Endothelial cell of umbilical vein (primary cell): Measurements from ENCODE around the gene SPECC1L. TPM values are rescaled to one million over a fixed set of nuclear protein-coding genes. Genes with fewer than 3 reads are reported as not detected.

ENCODE experiments used
- BruUV-seq: library from RNA; stranded (reverse); fragments of 400-500 nt; replicated peaks from 2 replicates; lab custom pipeline; 2021; lab: Mats Ljungman, UMichigan
- CTCF ChIA-PET: fragments of 300-600, 350-600 bp; sonication (Branson Sonifier 250); formaldehyde crosslinking; loops from one replicate; lab custom pipeline; 2021; ENCODE audit warnings: antibody characterized with exemption, inconsistent platforms; lab: Charles Lee
- POLR2A ChIA-PET: fragments of 300-600, 350-600 bp; sonication (Branson Sonifier 250); formaldehyde crosslinking; loops from one replicate; lab custom pipeline; 2021; ENCODE audit warnings: antibody characterized with exemption, inconsistent platforms; lab: Charles Lee
- DNase-seq: peaks from one replicate; pipeline ENCODE4 v3.0.0-alpha.2; 2011; ENCODE audit warnings: low read depth, low spot score
- FAIRE-seq: peaks from 2 replicates; lab custom pipeline; 2011; peaks lifted over from hg19 to GRCh38; lab: Jason Lieb, UNC
- H2AFZ ChIP-seq: 2 replicates; pipeline ENCODE4 v1.6.0; 2012; ENCODE audit warnings: low read depth, low read length, control low read depth, inconsistent platforms
- H3K27ac ChIP-seq: 2 replicates; pipeline ENCODE4 v1.5.1; 2011; ENCODE audit warnings: low read depth, mild to moderate bottlenecking, control low read depth, low read length, moderate library complexity; ENCODE audit not compliant: insufficient read depth
- H3K27me3 ChIP-seq, 2 experiments: 2 replicates each; pipeline versions ENCODE4 v1.6.0 to v1.6.1; 2011; ENCODE audit warnings: low read length in 2 of 2, mixed read lengths in 1 of 2; ENCODE audit not compliant: control insufficient read depth in 2 of 2, insufficient read depth in 2 of 2
- H3K36me3 ChIP-seq, 2 experiments: 2 replicates in 1 of 2; 3 replicates in 1 of 2; pipeline ENCODE4 v1.5.1; 2011; ENCODE audit warnings: low read length in 2 of 2, mild to moderate bottlenecking in 1 of 2, moderate library complexity in 1 of 2; ENCODE audit not compliant: control insufficient read depth in 2 of 2, insufficient read depth in 2 of 2; ENCODE audit errors: extremely low read depth in 1 of 2
- H3K4me1 ChIP-seq: 3 replicates; pipeline ENCODE4 v1.5.1; 2011; ENCODE audit warnings: mild to moderate bottlenecking, low read length; ENCODE audit not compliant: control insufficient read depth, insufficient read depth; ENCODE audit errors: extremely low read depth
- H3K4me2 ChIP-seq: 2 replicates; pipeline ENCODE4 v1.6.1; 2011; ENCODE audit warnings: low read length, control low read depth, mixed read lengths; ENCODE audit not compliant: insufficient read depth
- H3K4me3 ChIP-seq, 3 experiments: fragments of 200-600 bp in 1 of 3; sonication (generic), shearing (Covaris generic) in 1 of 3; replicated peaks in 1 of 3; 2 replicates each; pipeline ENCODE4 v1.5.1; 2011 to 2016; ENCODE audit warnings: control low read depth in 3 of 3, low read length in 3 of 3, mild to moderate bottlenecking in 2 of 3, inconsistent platforms in 1 of 3, low read depth in 1 of 3, moderate library complexity in 1 of 3; ENCODE audit not compliant: insufficient read depth in 1 of 3
- H3K79me2 ChIP-seq: 2 replicates; pipeline ENCODE4 v1.6.0; 2012; ENCODE audit warnings: low read length, inconsistent platforms; ENCODE audit not compliant: control insufficient read depth, insufficient read depth
- H3K9ac ChIP-seq: replicated peaks from 2 replicates; pipeline ENCODE3; 2011; ENCODE audit warnings: low read length, control low read depth; ENCODE audit not compliant: insufficient read depth; ENCODE audit errors: extremely low read depth
- H3K9me1 ChIP-seq: replicated peaks from 3 replicates; pipeline ENCODE4 v1.6.0; 2011; ENCODE audit warnings: mild to moderate bottlenecking, low read length; ENCODE audit not compliant: control insufficient read depth, insufficient read depth; ENCODE audit errors: extremely low read depth
- H3K9me3 ChIP-seq: replicated peaks from 2 replicates; pipeline ENCODE4 v1.5.1; 2012; ENCODE audit warnings: low read length, inconsistent platforms; ENCODE audit not compliant: control insufficient read depth, insufficient read depth
- H4K20me1 ChIP-seq: replicated peaks from 2 replicates; pipeline ENCODE3; 2011; ENCODE audit warnings: mild to moderate bottlenecking, low read length; ENCODE audit not compliant: control insufficient read depth, insufficient read depth; ENCODE audit errors: extremely low read depth
- CTCF ChIP-seq, 2 donors: IDR thresholded peaks; 1 replicate in 1 of 2; 2 replicates in 1 of 2; pipeline ENCODE4 v1.5.1; 2011; ENCODE audit warnings: low read length in 2 of 2, mild to moderate bottlenecking in 2 of 2, moderate library complexity in 2 of 2, control low read depth in 1 of 2, inconsistent platforms in 1 of 2, low read depth in 1 of 2; ENCODE audit not compliant: insufficient read depth in 1 of 2; ENCODE audit errors: extremely low read depth in 1 of 2
- EZH2 ChIP-seq: IDR thresholded peaks from 2 replicates; pipeline ENCODE4 v1.6.1; 2012; ENCODE audit warnings: borderline replicate concordance, low read depth, mild to moderate bottlenecking, moderate library complexity, low read length, inconsistent platforms; ENCODE audit not compliant: severe bottlenecking
- FOS ChIP-seq: IDR thresholded peaks from 2 replicates; pipeline ENCODE4 v1.6.1; 2011; ENCODE audit warnings: mild to moderate bottlenecking, low read length, moderate library complexity, borderline replicate concordance; ENCODE audit not compliant: insufficient read depth
- GATA2 ChIP-seq: IDR thresholded peaks from 2 replicates; pipeline ENCODE4 v1.7.0; 2011; ENCODE audit warnings: low read depth, mild to moderate bottlenecking, moderate library complexity, mixed read lengths, low read length; ENCODE audit not compliant: insufficient read length, insufficient read depth
- JUN ChIP-seq: IDR thresholded peaks from 2 replicates; pipeline ENCODE4 v1.6.1; 2011; ENCODE audit warnings: borderline replicate concordance, low read depth; ENCODE audit not compliant: insufficient read length, insufficient read depth
- MAX ChIP-seq: IDR thresholded peaks from 2 replicates; pipeline ENCODE4 v1.6.1; 2011; ENCODE audit not compliant: insufficient read depth, insufficient read length
- MYC ChIP-seq: IDR thresholded peaks from one replicate; pipeline ENCODE4 v1.6.1; 2011; ENCODE audit warnings: mild to moderate bottlenecking, low read depth, low read length
- POLR2A ChIP-seq: IDR thresholded peaks from 2 replicates; pipeline ENCODE4 v1.6.1; 2012; ENCODE audit warnings: low read depth, mild to moderate bottlenecking, control low read depth, low read length
- POLR2AphosphoS5 ChIP-seq: IDR thresholded peaks from 2 replicates; pipeline ENCODE4 v1.6.1; 2012; ENCODE audit warnings: low read depth, mild to moderate bottlenecking, control low read depth, low read length, moderate library complexity; ENCODE audit not compliant: insufficient read depth
- dilution Hi-C: fragments of 300-500 bp; cut with MboI; formaldehyde crosslinking; loops from one replicate; pipeline ENCODE4 v1.15.0; 2019; ENCODE audit warnings: low sequenced_read_pairs; ENCODE audit not compliant: extremely low pct_ligation_motif_present
- intact Hi-C: fragments of 100-400 bp; cut with micrococcal nuclease; formaldehyde crosslinking; loops from one replicate; pipeline ENCODE4 v1.10.0; 2022
- polyA plus RNA-seq, 4 experiments: library from polyadenylated mRNA; depleted of rRNA in 3 of 4; stranded (reverse) in 3 of 4; unstranded in 1 of 4; fragments of >200 nt; gene quantifications; 2 replicates each; pipeline versions ENCODE4 v1.2.1 to v1.2.3, GENCODE V29; 2011 to 2012; ENCODE audit warnings: missing spikeins in 1 of 4
- total RNA-seq: library from RNA; stranded (reverse); gene quantifications from 2 replicates; pipeline ENCODE4 v1.2.3, GENCODE V29; 2021

Gene SPECC1L
- total and polyA plus RNA-seq, 2 donors (not counting 3 experiments of a cell fraction or from before 2014, with no cell fraction given): 22.8 to 79.3 TPM

GRCh38 chr22:24429411-24430365, 159.1 kb downstream of the SPECC1L start:
- CTCF ChIA-PET: interaction anchor here (1.0 to 2.5 kb wide), 3 partner anchors 17 to 97 kb away, joined by 3 to 14 read pairs (median 3); no protein-coding TSS in a partner anchor
- Histone ChIP-seq H3K9me1 (no peaks in the 10 kb centered on the region), H3K27me3 (no peaks in the 10 kb centered on the region), H3K9me3 (no peaks in the 10 kb centered on the region), H3K79me2 (no peaks in the 10 kb centered on the region), H3K4me2 (peak overlapping the region; percentile 21), H3K4me1 (peaks cover 16% of the 10 kb centered on the region), H4K20me1 (no peaks in the 10 kb centered on the region), H3K9ac (no peak overlapping the region), H3K27ac (no peak overlapping the region), H3K4me3 (no peak overlapping the region), H2AFZ (no peak overlapping the region), H3K36me3 (peaks cover 0 to 2% of the 10 kb centered on the region in 2 experiments)
- no TSS peak for BruUV-seq
- dilution Hi-C loops (no loop called here), intact Hi-C loops (loop anchor here (5.0 kb wide), 1 partner anchor 38 kb away; no protein-coding TSS in a partner anchor)
- no peak for TF ChIP-seq POLR2A
- TF ChIP-seq GATA2: no peak
- no peak for TF ChIP-seq MAX
- TF ChIP-seq POLR2AphosphoS5: no peak
- no peak for TF ChIP-seq MYC
- TF ChIP-seq CTCF (IDR thresholded peaks at IDR 0.05; ENCODE audit: extremely low read depth in 1 of 2, insufficient read depth in 1 of 2, low read depth in 1 of 2, low read length in 2 of 2): no peak
- TF ChIP-seq EZH2: no peak
- no peak for TF ChIP-seq JUN
- TF ChIP-seq FOS: no peak
- POLR2A ChIA-PET: no interaction called here
- DNase-seq: peak; percentile 24
- FAIRE-seq: peak; percentile 75
